Measurements from ENCODE around the gene ASCC3. TPM values are rescaled to one million over a fixed set of nuclear protein-coding genes. Genes with fewer than 3 reads are reported as not detected.

The ASCC3 gene
- total and polyA plus RNA-seq, 12 donors, result 3.1 to 46.2 (median 32.4) TPM

DNA sequence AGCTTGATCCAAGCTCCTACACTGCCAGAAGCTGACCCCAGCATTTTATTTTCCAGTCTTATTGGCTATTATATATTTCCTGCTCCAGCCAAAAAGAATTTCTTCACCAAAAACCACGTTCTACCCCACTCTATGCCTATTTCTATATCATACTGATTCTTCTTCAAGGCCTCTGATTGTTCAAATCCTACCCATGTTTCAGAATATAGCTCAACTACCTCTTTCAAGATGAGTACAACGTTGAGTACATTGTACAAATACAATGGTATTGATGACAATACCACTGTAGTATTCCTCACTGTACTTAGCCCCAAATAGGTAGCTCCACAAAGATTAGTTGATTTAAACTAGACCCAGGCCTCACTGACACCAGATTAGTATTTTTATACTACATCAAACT, 31.0 kb downstream of the ASCC3 start:
- DNase-seq, result no peak
- Histone ChIP-seq H3K4me1 (replicated peaks in 1 of 2) (no peaks in the 10 kb centered on the region), H3K27me3 (no peaks in the 10 kb centered on the region), H3K4me3 (no peak overlapping the region), H3K36me3 (replicated peaks in 1 of 2) (no peaks in the 10 kb centered on the region), H3K9me3 (replicated peaks in 1 of 3) (no peaks in the 10 kb centered on the region), H3K27ac (no peak overlapping the region)
- intact Hi-C loops (cut with DNase I), result no loop called here
- no peak for TF ChIP-seq POLR2A (IDR thresholded peaks at IDR 0.05)
- TF ChIP-seq, protein P1, sequence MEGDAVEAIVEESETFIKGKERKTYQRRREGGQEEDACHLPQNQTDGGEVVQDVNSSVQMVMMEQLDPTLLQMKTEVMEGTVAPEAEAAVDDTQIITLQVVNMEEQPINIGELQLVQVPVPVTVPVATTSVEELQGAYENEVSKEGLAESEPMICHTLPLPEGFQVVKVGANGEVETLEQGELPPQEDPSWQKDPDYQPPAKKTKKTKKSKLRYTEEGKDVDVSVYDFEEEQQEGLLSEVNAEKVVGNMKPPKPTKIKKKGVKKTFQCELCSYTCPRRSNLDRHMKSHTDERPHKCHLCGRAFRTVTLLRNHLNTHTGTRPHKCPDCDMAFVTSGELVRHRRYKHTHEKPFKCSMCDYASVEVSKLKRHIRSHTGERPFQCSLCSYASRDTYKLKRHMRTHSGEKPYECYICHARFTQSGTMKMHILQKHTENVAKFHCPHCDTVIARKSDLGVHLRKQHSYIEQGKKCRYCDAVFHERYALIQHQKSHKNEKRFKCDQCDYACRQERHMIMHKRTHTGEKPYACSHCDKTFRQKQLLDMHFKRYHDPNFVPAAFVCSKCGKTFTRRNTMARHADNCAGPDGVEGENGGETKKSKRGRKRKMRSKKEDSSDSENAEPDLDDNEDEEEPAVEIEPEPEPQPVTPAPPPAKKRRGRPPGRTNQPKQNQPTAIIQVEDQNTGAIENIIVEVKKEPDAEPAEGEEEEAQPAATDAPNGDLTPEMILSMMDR (IDR thresholded peaks at IDR 0.05), result no peak
- 88 to 91% (median 90%) methylated on average over 2 of the region's 2 CpGs for WGBS, 4 donors

DNA sequence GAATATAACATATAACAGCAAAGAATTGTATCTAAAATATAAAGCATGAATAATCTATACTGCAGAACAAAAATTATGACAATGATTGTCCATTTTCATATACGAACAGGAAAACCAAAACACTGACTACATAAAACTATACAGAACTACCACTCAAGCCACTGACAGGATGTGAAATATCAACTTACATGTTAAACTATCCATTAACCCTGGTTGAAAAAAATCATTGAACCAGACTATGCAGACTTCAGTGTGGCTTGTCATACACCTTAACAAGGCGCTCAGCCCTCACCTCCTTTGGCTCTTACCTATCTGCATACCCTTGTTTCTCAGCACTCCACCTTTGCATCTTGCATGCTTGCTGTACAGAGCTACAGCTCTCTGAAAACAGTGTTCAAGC, 34.9 kb downstream of the ASCC3 start:
- DNase-seq, result no peak
- Histone ChIP-seq H3K9me3 (replicated peaks in 1 of 3) (no peaks in the 10 kb centered on the region), H3K27ac (no peak overlapping the region), H3K27me3 (no peaks in the 10 kb centered on the region), H3K36me3 (replicated peaks in 1 of 2) (no peaks in the 10 kb centered on the region), H3K4me3 (no peak overlapping the region), H3K4me1 (replicated peaks in 1 of 2) (no peaks in the 10 kb centered on the region)
- WGBS, 4 donors, result 89 to 99% (median 96%) methylated on average over 2 of the region's 2 CpGs
- intact Hi-C loops (cut with DNase I), result no loop called here
- TF ChIP-seq, protein P1 (IDR thresholded peaks at IDR 0.05), result no peak
- no peak for TF ChIP-seq POLR2A (IDR thresholded peaks at IDR 0.05)

DNA sequence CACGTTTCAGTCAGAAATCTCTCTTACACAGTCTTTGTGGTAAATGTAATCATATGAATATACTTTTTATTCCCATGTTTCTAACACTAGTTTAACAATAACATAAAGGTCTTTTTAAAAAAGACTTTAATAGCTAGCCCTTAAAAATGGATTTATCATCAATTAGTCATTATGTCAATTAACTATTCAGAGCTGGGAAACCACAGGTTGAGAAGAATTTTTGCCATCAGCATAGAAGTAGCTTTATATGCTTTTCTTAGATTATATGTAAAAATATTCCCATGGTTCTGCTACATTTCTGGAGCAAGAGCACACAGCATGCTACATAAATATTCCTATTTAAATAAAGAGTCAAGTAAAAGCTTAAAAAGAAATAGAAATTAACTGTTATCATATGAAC, 35.5 kb downstream of the ASCC3 start:
- Histone ChIP-seq H3K27ac (no peak overlapping the region), H3K27me3 (no peaks in the 10 kb centered on the region), H3K36me3 (replicated peaks in 1 of 2) (no peaks in the 10 kb centered on the region), H3K9me3 (replicated peaks in 1 of 3) (no peaks in the 10 kb centered on the region), H3K4me3 (no peak overlapping the region), H3K4me1 (replicated peaks in 1 of 2) (no peaks in the 10 kb centered on the region)
- no peak for TF ChIP-seq POLR2A (IDR thresholded peaks at IDR 0.05)
- TF ChIP-seq, protein P1 (IDR thresholded peaks at IDR 0.05), result no peak
- 73 to 88% (median 85%) methylated on average over 1 of the region's 1 CpG for WGBS, 4 donors
- intact Hi-C loops (cut with DNase I), result no loop called here
- DNase-seq, result no peak

DNA sequence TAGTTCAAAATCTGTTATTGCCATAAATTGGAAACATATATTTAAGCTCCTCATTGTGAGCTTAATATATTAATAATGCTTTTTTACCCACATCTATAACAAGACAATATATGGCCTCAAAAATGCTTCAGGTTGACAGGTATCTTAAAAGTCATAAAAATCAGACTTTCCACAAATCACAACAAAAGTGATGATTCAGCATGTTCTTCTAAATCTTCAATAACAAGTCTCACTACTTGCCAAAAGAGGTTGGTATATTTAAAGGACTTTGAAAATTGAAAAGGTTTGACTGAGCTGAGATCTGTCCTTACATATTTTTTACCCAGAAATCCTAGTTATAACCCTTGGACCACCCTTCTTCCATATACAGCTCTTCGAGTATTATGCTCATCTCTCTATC, 41.7 kb downstream of the ASCC3 start:
- TF ChIP-seq, protein P1 (IDR thresholded peaks at IDR 0.05), result no peak
- TF ChIP-seq POLR2A (IDR thresholded peaks at IDR 0.05), result no peak
- Histone ChIP-seq H3K27ac (no peak overlapping the region), H3K27me3 (no peaks in the 10 kb centered on the region), H3K36me3 (replicated peaks in 1 of 2) (no peaks in the 10 kb centered on the region), H3K4me1 (replicated peaks in 1 of 2) (no peaks in the 10 kb centered on the region), H3K4me3 (no peak overlapping the region), H3K9me3 (replicated peaks in 1 of 3) (no peaks in the 10 kb centered on the region)
- intact Hi-C loops (cut with DNase I), result no loop called here
- WGBS, 4 donors, result 95 to 100% (median 97%) methylated on average over 1 of the region's 1 CpG
- no peak for DNase-seq

Data from adrenal gland (tissue), 12 donors.